Measurements from ENCODE around the gene ERC1.
"Not testable (repeated sequence)": the region's sequence is repeated elsewhere in the genome, so short reads cannot be mapped to it uniquely, and the experiment has no call there.

Gene ERC1

DNA sequence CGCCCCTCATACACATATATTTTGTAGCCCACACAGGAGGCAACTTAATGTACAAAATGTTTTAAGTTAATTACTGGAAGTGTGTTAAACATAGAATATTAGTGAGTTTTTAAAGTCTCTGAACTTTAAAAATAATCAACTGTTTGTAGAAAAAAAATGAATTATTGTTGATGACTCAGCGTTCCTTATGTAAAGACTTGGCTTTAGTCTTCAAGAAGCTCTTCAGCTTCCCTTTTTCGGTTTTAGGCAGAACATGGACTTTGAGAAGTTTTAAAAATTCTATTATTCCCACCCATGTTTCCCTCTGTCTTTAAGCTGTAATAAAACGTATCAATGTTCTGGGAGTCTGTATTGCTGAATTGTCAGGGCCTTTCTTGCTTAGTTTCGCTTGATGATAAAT is 333.9 kb downstream of the ERC1 start:
- H3K9ac ChIP-seq (ENCODE audit: low read depth, low read length) = no peak overlapping the region

DNA sequence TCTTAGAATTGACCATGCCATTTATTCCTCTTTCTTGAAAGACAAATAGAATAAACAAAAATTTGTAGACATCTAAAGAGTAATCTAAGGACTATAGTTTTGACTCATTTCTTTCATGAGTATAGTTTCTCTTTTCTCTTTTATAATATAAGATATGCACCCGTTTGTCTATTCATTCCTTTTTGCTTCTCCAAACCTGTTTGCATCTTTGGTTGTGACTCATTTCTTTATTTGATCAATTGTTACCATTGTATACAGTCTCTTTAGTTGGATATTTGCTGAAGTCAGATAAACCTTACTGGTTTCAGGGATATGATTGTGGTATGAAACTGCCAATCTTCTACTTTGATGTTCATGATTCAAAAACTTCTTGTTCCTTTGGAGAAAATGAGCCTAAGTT is 334.6 kb downstream of the ERC1 start:
- no peaks in the 10 kb centered on the region for H3K4me1 ChIP-seq (ENCODE audit: control insufficient read depth, insufficient read depth, low read length)
- H3K9me3 ChIP-seq (ENCODE audit: control insufficient read depth, insufficient read depth, low read length) = no peaks in the 10 kb centered on the region
- no peaks in the 10 kb centered on the region for H3K27me3 ChIP-seq (ENCODE audit: control insufficient read depth, insufficient read depth, low read length)
- no peak overlapping the region for H3K9ac ChIP-seq (ENCODE audit: low read depth, low read length)
- H3K4me3 ChIP-seq (ENCODE audit: low read depth, low read length) = no peak overlapping the region
- no peaks in the 10 kb centered on the region for H3K36me3 ChIP-seq (ENCODE audit: control insufficient read depth, insufficient read depth, low read length)

More for the DNA sequence above, 333.9 kb downstream of the ERC1 start:
- no peaks in the 10 kb centered on the region for H3K27me3 ChIP-seq (ENCODE audit: control insufficient read depth, insufficient read depth, low read length)
- H3K36me3 ChIP-seq (ENCODE audit: control insufficient read depth, insufficient read depth, low read length) = no peaks in the 10 kb centered on the region
- H3K4me3 ChIP-seq (ENCODE audit: low read depth, low read length) = no peak overlapping the region
- H3K4me1 ChIP-seq (ENCODE audit: control insufficient read depth, insufficient read depth, low read length) = no peaks in the 10 kb centered on the region
- H3K9me3 ChIP-seq (ENCODE audit: control insufficient read depth, insufficient read depth, low read length) = no peaks in the 10 kb centered on the region

DNA sequence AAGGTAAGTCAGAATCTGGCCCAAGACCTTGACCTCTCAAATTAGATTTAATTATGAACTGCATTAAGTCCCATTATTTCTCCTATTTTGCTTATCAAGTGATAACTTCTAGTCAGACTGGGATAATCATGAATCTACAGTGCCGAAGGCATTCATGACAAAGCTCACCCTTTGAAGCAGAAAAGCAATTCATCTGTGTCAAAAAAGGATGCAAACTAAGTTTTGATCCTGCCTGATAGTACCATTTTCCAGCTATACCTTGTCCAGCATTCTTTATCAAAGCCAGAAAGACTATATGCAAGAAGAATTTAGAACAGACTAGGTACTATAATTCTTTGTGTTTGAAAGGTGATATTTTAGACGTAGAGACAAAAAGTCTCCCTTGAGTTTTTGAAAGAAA is 335.2 kb downstream of the ERC1 start:
- Histone ChIP-seq H3K9me3 (ENCODE audit: control insufficient read depth, insufficient read depth, low read length) (no peaks in the 10 kb centered on the region), H3K4me1 (ENCODE audit: control insufficient read depth, insufficient read depth, low read length) (no peaks in the 10 kb centered on the region), H3K36me3 (ENCODE audit: control insufficient read depth, insufficient read depth, low read length) (no peaks in the 10 kb centered on the region), H3K4me3 (ENCODE audit: low read depth, low read length) (no peak overlapping the region), H3K9ac (ENCODE audit: low read depth, low read length) (no peak overlapping the region), H3K27me3 (ENCODE audit: control insufficient read depth, insufficient read depth, low read length) (no peaks in the 10 kb centered on the region)

DNA sequence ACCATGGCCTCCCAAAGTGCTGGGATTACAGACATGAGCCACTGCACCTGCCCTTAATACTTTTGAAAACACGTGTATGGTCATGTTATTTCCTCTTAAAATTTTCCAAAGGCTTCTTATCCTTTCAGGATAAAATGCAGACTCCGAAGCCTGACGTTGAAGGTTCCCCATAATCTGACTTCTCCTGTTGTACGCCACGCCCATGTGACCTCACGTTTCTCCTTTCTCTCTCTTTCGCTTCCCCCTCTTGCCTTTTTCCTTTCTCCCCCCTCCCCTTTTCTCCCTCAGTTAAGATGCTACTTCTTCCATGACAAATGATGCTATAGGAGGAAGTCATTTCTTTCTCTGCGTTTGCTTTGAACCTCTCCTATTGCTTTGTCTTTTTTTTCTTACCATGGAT is 337.4 kb downstream of the ERC1 start:
- Histone ChIP-seq H3K9me3 (ENCODE audit: control insufficient read depth, insufficient read depth, low read length) (no peaks in the 10 kb centered on the region), H3K27me3 (ENCODE audit: control insufficient read depth, insufficient read depth, low read length) (no peaks in the 10 kb centered on the region), H3K4me1 (ENCODE audit: control insufficient read depth, insufficient read depth, low read length) (no peaks in the 10 kb centered on the region), H3K9ac (ENCODE audit: low read depth, low read length) (no peak overlapping the region), H3K4me3 (ENCODE audit: low read depth, low read length) (no peak overlapping the region), H3K36me3 (ENCODE audit: control insufficient read depth, insufficient read depth, low read length) (no peaks in the 10 kb centered on the region)

DNA sequence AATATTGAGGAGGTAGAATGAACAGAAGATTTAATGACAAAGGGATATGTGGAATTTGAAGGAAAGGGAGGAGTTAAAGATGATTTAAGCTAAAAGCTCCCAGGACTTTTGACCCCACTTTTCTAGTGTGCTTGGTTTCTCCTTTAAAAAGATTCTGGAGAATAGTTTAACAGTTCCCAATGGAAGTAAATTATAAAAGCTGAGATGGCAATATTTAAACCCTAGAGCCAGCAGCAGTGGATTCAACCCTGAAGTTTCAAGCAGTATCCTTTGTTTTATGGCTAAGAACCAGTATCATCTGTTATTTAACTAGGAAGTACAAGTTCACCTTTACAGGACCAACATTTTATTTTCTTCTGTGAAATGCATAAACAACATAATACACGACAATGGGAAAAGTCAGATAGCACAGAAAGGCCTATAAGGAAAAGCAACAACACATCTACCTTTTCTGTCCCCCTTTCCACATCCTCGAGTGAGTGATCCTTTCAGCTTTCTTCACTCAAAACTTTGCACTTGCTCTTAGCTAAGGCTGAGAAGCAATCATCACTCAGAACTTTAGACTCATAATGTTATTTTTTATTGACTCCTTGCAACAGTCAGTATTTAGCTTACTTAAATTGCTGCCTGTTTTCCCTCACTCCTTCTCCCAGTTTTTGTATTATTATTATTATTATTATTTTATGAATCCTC is 338.9 kb downstream of the ERC1 start:
- Histone ChIP-seq H3K9me3 (ENCODE audit: control insufficient read depth, insufficient read depth, low read length) (no peaks in the 10 kb centered on the region), H3K4me3 (ENCODE audit: low read depth, low read length) (no peak overlapping the region), H3K9ac (ENCODE audit: low read depth, low read length) (no peak overlapping the region), H3K4me1 (ENCODE audit: control insufficient read depth, insufficient read depth, low read length) (no peaks in the 10 kb centered on the region), H3K36me3 (ENCODE audit: control insufficient read depth, insufficient read depth, low read length) (no peaks in the 10 kb centered on the region), H3K27me3 (ENCODE audit: control insufficient read depth, insufficient read depth, low read length) (no peaks in the 10 kb centered on the region)

DNA sequence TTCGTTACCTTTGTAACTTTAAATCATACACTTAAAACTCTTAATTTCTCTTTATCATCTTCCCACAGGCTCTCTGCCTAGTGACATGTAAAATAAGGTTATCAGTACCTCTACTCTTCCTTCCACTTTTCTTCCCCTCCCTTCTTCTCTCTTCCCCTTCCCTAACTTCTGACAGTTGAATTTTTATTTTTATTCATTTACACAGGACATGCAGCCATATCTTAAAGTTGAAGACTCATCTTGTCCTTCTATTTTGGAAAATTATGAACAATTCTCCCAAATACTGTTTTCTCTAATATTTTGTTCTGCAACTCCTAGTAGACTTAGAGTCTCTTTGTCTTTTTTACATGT is 339.4 kb downstream of the ERC1 start:
- H3K9me3 ChIP-seq (ENCODE audit: control insufficient read depth, insufficient read depth, low read length) = no peaks in the 10 kb centered on the region
- H3K4me3 ChIP-seq (ENCODE audit: low read depth, low read length) = no peak overlapping the region
- H3K27me3 ChIP-seq (ENCODE audit: control insufficient read depth, insufficient read depth, low read length) = no peaks in the 10 kb centered on the region
- H3K4me1 ChIP-seq (ENCODE audit: control insufficient read depth, insufficient read depth, low read length) = no peaks in the 10 kb centered on the region
- H3K36me3 ChIP-seq (ENCODE audit: control insufficient read depth, insufficient read depth, low read length) = no peaks in the 10 kb centered on the region
- no peak overlapping the region for H3K9ac ChIP-seq (ENCODE audit: low read depth, low read length)

DNA sequence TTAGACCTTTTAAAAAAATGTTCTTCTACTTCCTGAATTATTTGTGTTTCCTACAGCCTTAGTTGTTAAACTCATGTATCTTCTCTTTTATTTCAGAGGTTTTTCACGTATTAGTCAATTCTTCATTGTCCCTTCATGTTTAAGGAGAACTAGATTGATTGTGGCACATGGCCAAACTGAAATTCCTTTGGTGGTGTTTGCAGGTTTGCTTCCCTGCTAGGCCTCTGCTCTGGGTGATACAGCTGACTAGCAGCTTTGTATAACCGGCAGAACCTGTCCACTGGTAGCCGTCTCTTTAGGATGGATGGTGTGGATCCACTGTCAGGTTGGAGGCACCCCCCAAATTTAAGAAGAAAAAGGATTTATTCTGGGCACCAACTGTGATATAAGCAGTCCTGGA is 341.3 kb downstream of the ERC1 start:
- Histone ChIP-seq H3K9me3 (ENCODE audit: control insufficient read depth, insufficient read depth, low read length) (no peaks in the 10 kb centered on the region), H3K4me1 (ENCODE audit: control insufficient read depth, insufficient read depth, low read length) (no peaks in the 10 kb centered on the region), H3K36me3 (ENCODE audit: control insufficient read depth, insufficient read depth, low read length) (no peaks in the 10 kb centered on the region), H3K4me3 (ENCODE audit: low read depth, low read length) (no peak overlapping the region), H3K27me3 (ENCODE audit: control insufficient read depth, insufficient read depth, low read length) (no peaks in the 10 kb centered on the region), H3K9ac (ENCODE audit: low read depth, low read length) (no peak overlapping the region)

DNA sequence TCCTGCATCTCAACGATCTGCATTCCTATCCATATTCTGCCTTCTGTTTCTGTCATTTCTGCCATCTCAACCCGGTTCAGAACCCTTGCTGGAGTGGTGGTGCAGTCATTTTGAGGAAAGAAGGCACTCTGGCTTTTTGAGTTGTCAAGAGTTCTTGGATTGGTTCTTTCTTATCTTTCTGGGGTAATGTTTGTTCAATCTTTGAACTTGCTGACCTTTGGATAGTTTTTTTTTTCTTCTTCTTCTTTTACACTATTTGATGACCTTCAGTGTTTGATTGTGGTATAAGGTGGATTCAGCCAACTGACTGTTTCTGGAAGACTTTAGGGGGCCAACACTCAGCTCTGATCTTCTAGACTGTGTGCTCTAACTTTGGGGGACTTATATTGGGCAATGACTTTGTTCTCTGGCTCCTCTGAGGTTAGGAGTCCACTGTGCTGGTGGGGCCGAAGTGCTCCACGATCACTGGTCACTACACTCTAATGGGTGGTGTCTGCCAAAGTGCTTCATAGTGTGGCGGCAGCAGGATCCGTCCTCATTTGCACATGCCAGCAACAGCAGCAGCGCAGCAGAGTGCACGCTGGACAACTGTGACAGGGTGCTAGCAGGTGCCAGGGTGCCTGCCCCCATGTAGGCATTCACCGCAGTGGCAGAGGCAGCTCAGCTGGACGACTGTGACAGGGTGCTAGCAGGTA is 347.6 kb downstream of the ERC1 start:
- H3K9me3 ChIP-seq (ENCODE audit: control insufficient read depth, insufficient read depth, low read length) = no peaks in the 10 kb centered on the region
- no peaks in the 10 kb centered on the region for H3K27me3 ChIP-seq (ENCODE audit: control insufficient read depth, insufficient read depth, low read length)
- no peaks in the 10 kb centered on the region for H3K4me1 ChIP-seq (ENCODE audit: control insufficient read depth, insufficient read depth, low read length)
- no peak overlapping the region for H3K4me3 ChIP-seq (ENCODE audit: low read depth, low read length)
- no peak overlapping the region for H3K9ac ChIP-seq (ENCODE audit: low read depth, low read length)
- H3K36me3 ChIP-seq (ENCODE audit: control insufficient read depth, insufficient read depth, low read length) = no peaks in the 10 kb centered on the region

DNA sequence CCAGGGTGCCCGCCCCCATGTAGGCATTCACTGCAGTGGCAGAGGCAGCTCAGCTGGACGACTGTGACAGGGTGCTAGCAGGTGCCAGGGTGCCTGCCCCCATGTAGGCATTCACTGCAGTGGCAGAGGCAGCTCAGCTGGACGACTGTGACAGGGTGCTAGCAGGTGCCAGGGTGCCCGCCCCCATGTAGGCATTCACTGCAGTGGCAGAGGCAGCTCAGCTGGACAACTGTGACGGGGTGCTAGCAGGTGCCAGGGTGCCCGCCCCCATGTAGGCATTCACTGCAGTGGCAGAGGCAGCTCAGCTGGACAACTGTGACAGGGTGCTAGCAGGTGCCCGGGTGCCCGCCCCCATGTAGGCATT is 348.1 kb downstream of the ERC1 start:
- H3K9me3 ChIP-seq (ENCODE audit: control insufficient read depth, insufficient read depth, low read length); H3K4me3 ChIP-seq (ENCODE audit: low read depth, low read length); H3K4me1 ChIP-seq (ENCODE audit: control insufficient read depth, insufficient read depth, low read length); H3K9ac ChIP-seq (ENCODE audit: low read depth, low read length); H3K36me3 ChIP-seq (ENCODE audit: control insufficient read depth, insufficient read depth, low read length); H3K27me3 ChIP-seq (ENCODE audit: control insufficient read depth, insufficient read depth, low read length): not testable (repeated sequence)

DNA sequence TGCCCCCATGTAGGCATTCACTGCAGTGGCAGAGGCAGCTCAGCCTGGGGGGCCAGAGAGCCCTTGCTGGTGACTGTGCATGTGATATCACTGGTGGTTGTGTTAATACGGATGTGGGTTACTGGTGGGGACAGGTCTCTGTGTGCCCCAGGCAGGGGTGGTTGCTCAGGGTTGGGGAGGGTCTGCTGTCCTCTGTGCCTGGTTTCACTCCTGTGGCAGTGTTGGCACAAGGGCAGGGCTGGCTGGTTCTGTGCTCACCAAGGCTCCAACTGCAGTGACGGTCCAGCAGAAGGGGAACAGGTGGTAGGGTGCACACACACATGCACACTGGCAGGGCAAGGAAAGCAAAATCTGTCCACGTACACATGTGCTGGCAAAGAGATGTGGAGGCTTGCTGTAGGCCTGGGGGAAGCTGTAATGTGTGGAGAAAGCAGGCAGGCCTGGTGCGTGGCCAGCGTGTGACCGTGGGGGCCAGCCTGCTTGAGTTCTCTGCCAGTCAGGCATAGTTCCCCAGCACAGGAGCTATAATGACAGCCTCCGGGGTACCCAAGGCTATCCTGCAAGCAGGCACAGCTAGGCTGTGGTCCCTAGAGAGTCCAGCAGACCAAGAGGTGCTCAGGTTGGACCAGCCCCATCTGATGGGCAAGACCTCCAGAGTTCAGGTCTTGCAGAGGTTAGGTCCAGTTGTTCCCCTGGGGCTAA is 348.7 kb downstream of the ERC1 start:
- no peaks in the 10 kb centered on the region for H3K4me1 ChIP-seq (ENCODE audit: control insufficient read depth, insufficient read depth, low read length)
- no peaks in the 10 kb centered on the region for H3K9me3 ChIP-seq (ENCODE audit: control insufficient read depth, insufficient read depth, low read length)
- no peaks in the 10 kb centered on the region for H3K36me3 ChIP-seq (ENCODE audit: control insufficient read depth, insufficient read depth, low read length)
- H3K27me3 ChIP-seq (ENCODE audit: control insufficient read depth, insufficient read depth, low read length) = no peaks in the 10 kb centered on the region
- no peak overlapping the region for H3K4me3 ChIP-seq (ENCODE audit: low read depth, low read length)
- no peak overlapping the region for H3K9ac ChIP-seq (ENCODE audit: low read depth, low read length)

DNA sequence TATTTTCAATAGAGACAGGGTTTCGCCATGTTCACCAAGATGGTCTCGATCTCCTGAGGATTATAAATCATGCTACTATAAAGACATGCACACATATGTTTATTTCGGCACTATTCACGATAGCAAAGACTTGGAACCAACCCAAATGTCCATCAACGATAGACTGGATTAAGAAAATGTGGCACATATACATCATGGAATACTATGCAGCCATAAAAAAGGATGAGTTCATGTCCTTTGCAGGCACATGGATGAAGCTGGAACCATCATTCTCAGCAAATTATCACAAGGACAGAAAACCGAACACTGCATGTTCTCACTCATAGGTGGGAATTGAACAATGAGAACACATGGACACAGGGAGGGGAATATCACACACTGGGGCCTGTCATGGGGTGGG is 350.2 kb downstream of the ERC1 start:
- not testable (repeated sequence) for H3K4me3 ChIP-seq (ENCODE audit: low read depth, low read length); H3K36me3 ChIP-seq (ENCODE audit: control insufficient read depth, insufficient read depth, low read length); H3K9me3 ChIP-seq (ENCODE audit: control insufficient read depth, insufficient read depth, low read length); H3K9ac ChIP-seq (ENCODE audit: low read depth, low read length); H3K27me3 ChIP-seq (ENCODE audit: control insufficient read depth, insufficient read depth, low read length); H3K4me1 ChIP-seq (ENCODE audit: control insufficient read depth, insufficient read depth, low read length)

DNA sequence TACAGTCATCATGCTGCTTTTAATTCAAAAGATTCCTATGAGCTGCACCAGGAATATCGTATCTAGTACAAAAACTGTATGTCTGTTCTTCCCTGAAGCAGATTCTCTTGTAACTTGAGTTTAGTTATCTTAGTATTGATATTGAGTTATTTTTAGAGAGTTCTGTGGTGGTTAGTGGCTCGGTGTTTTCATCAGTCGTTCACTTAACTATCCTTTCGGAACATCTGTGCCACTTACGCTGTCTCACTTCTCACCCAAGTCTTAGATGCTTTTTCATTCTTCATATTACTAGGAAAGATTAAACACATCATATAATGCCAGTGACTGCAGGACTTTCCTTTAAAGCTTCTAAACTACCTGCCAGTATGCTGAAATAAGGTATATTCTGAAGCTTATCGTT is 352.4 kb downstream of the ERC1 start:
- H3K9ac ChIP-seq (ENCODE audit: low read depth, low read length) = no peak overlapping the region
- H3K36me3 ChIP-seq (ENCODE audit: control insufficient read depth, insufficient read depth, low read length) = no peaks in the 10 kb centered on the region
- H3K27me3 ChIP-seq (ENCODE audit: control insufficient read depth, insufficient read depth, low read length) = no peaks in the 10 kb centered on the region
- no peak overlapping the region for H3K4me3 ChIP-seq (ENCODE audit: low read depth, low read length)
- H3K4me1 ChIP-seq (ENCODE audit: control insufficient read depth, insufficient read depth, low read length) = no peaks in the 10 kb centered on the region
- H3K9me3 ChIP-seq (ENCODE audit: control insufficient read depth, insufficient read depth, low read length) = no peaks in the 10 kb centered on the region

All from iPS-15b (cell line).